Measurements from ENCODE around the gene C3.

DNA sequence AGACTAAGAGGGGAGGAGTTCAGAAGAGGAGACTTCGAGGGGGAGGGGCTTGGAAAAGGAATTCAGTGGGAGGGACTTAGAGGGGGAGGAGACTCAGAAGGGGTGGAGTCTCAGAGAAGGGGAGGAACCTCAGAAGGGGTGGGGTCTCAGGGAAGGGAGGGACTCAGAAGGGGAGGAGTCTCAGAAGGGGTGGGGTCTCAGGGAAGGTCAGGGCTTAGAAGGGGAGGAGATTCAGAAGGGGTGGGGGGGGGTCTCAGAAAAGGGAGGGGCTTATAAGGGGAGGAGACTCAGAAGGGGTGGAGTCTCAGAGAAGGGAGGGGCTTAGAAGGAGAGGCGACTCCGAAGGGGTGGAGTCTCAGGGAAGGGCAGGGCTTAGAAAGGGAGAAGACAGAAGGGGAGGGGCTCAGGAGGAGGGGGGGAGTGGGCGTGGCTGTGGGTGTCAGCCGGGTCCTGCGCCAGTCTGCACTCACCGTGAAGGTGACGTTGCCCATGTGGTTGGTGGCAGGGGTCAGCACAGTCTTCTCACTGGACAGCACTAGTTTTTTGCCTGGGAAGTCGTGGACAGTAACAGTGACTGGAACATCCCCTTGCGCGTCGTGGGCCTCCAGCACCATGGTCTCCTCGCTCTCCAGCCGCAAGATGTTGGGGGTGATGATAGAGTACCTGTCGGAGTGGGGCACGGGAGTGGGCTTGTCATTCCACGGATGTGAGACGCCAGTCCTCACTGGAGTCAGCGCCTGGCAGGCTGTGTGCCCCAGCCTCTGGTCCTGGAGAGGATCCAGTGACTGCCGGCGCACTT is 1.5 kb downstream of the C3 start:
- TF ChIP-seq, protein P1, sequence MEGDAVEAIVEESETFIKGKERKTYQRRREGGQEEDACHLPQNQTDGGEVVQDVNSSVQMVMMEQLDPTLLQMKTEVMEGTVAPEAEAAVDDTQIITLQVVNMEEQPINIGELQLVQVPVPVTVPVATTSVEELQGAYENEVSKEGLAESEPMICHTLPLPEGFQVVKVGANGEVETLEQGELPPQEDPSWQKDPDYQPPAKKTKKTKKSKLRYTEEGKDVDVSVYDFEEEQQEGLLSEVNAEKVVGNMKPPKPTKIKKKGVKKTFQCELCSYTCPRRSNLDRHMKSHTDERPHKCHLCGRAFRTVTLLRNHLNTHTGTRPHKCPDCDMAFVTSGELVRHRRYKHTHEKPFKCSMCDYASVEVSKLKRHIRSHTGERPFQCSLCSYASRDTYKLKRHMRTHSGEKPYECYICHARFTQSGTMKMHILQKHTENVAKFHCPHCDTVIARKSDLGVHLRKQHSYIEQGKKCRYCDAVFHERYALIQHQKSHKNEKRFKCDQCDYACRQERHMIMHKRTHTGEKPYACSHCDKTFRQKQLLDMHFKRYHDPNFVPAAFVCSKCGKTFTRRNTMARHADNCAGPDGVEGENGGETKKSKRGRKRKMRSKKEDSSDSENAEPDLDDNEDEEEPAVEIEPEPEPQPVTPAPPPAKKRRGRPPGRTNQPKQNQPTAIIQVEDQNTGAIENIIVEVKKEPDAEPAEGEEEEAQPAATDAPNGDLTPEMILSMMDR (optimal IDR thresholded peaks at IDR 0.05 in 1 of 3, IDR thresholded peaks at IDR 0.05 in 1 of 3, conservative IDR thresholded peaks at IDR 0.05 in 1 of 3; ENCODE audit: extremely low read depth in 1 of 3, insufficient read depth in 2 of 3, low read length in 3 of 3) = no peak
- no peak for TF ChIP-seq EZH2 (IDR thresholded peaks at IDR 0.05; ENCODE audit: low read length)

Measured in keratinocyte (primary cell).